NCI-H69 (cell line): ENCODE measurements around the gene TMEM60.
"Not testable (repeated sequence)": the region's sequence is repeated elsewhere in the genome, so short reads cannot be mapped to it uniquely, and the experiment has no call there.

Source experiments
- DNase-seq: peaks from one replicate; lab custom pipeline; 2025; lab: John Stamatoyannopoulos, UW

Gene TMEM60

DNA sequence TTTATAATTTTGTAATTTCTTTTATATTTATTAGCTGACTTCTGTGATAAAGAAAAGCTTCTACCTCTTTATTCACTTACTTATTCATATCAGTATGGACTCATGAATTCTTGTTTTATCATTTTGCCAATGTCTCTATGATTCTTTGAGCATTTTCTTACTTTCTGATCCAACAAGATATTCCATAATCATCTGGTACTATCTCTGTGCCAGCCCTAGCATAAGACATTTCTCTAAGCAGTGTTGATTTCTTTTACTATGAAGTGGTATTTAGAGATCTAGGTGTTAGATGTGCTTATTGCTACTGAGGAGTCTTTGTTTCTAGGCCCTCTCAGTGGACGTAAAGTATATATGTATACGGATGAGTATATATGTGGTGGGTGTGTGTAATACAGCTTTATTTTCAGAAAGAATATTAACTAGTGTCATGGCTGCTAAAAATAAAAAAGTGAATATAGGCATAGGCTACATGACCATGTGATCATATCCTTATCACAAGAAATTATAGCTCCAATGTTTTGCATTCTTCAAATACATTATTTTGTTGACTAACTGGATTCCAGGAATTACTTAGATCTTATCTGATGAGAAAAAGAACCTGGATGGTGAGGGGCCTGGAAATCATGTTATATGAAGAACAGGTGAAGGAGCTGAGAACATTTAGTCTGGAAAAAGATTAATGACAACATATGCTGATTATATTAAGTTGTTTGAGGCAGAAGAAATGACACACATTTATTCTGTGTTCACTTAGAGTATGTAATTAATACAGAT lies 13.5 kb upstream of the TMEM60 start:
- no peak for DNase-seq

DNA sequence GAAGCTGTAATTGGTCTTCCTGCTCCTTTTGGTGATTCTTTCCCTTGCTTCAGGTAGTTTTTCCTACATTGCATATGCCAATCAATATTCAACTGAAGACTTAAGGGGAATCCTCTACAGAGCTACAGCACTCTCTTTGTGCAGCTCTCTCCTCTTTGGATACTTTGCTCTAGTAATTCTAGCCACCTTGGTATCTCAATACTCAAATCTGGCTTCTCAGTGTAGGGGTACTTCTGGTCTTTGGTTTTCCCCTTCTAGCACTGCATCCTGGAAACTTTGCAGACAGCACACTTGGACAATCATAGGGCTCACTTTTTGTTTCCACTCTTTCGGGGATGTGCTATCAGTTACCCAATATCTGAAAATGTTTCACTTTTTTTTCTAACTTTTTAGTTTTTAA lies 10.3 kb upstream of the TMEM60 start:
- DNase-seq, result no peak

GRCh38 chr7:77806425-77806824 lies 8.2 kb upstream of the TMEM60 start:
- DNase-seq, result no peak

- DNase-seq, result no peak
Observed at GRCh38 chr7:77802557-77803405, 4.5 kb upstream of the TMEM60 start.

GRCh38 chr7:77800730-77801129 lies 2.5 kb upstream of the TMEM60 start:
- DNase-seq, result no peak

- DNase-seq, result peak; percentile 26
Observed at GRCh38 chr7:77800158-77800557, 1.9 kb upstream of the TMEM60 start.

DNA sequence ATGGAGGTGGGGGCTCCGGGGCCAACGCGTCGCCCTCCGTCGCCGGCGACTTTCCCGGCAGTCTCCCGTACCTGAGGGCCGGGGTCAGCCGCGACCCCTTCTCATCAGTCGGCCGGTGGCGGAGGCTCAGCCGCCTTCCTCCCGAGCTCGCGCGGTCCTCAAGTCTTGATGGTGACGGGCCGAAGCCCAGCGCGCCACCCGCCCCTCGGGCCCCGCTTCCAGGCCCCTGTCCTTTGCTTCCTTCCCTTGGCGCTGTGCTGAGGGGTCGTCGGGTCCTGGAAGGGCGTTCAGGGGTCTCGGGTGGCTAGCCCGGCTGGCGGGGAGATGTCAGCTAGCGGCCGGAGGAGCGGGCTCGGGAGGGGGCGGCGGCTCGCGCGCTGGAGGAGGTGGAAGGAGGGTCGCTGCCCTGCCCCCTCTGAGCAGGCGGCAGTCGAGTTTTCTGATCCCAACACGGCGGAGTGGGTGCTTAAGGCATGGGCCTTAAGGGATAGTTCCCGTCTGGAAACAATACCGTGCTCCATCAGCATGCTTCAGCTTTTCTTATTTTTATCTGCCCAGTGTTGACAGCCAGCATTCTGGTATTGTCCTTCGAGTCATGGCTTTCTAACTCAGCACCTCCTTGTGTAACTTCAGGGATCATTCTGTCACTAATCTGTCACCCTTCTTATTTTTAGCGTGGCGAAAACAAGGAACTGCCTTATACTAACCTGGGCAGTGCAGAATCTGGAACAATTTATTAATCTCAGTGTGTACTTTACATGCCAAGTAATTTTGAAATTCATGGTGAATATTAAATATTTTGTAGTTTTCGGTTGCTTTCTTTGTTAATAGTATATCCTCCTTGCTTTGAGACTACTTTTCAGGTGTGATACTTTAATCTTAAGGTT lies 1.1 kb upstream of the TMEM60 start:
- peak; percentile 79 for DNase-seq

- DNase-seq, result peak; percentile 87
Observed at GRCh38 chr7:77797734-77798393, 370 bp downstream of the TMEM60 start.

GRCh38 chr7:77796960-77797359 lies 1.3 kb downstream of the TMEM60 start:
- peak; percentile 38 for DNase-seq

DNA sequence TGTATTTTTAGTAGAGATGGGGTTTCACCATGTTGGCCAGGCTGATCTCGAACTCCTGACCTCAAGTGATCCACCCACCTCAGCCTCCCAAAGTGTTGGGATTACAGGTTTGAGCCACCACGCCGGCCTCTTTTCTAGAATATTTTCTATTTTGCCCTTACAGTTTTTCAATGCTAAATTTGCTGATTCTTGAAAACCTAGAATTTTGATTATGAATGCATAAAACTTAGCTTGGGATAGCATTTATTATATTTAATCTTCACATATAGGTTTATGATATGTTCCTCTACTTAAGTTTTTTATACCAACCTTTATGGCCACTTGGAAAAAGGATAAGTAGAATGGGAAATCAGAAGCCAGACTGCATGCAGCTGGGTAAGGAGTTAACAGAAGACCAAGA lies 2.1 kb downstream of the TMEM60 start:
- DNase-seq, result no peak

- no peak for DNase-seq
Observed at GRCh38 chr7:77794000-77794399, 4.2 kb downstream of the TMEM60 start.

DNA sequence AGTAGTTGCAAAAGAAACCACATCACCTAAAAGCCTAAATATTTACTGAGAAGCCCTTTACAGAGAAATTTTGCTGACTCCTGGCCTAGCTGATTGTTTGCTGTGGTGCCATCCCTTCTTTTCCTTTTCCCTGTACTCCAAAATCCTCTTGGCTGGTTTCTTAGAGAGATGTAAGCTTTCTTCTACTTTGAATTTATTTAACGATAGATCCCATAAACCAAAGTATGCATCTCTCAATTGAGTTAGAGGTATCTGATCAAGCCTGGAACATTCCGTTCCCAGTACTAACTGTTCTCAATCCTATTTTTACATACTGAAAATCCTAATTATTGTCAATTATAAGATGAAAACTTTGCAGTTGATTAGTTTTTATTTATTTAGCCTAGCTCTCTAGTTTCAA lies 6.3 kb downstream of the TMEM60 start:
- no peak for DNase-seq

GRCh38 chr7:77791336-77791735 lies 6.9 kb downstream of the TMEM60 start:
- DNase-seq, result peak; percentile 77

- no peak for DNase-seq
Observed at GRCh38 chr7:77788327-77788902, 9.8 kb downstream of the TMEM60 start.

- no peak for DNase-seq
Observed at GRCh38 chr7:77786741-77787140, 11.5 kb downstream of the TMEM60 start.

GRCh38 chr7:77786018-77786417 lies 12.2 kb downstream of the TMEM60 start:
- no peak for DNase-seq

GRCh38 chr7:77784426-77784825 lies 13.8 kb downstream of the TMEM60 start:
- not testable (repeated sequence) for DNase-seq

DNA sequence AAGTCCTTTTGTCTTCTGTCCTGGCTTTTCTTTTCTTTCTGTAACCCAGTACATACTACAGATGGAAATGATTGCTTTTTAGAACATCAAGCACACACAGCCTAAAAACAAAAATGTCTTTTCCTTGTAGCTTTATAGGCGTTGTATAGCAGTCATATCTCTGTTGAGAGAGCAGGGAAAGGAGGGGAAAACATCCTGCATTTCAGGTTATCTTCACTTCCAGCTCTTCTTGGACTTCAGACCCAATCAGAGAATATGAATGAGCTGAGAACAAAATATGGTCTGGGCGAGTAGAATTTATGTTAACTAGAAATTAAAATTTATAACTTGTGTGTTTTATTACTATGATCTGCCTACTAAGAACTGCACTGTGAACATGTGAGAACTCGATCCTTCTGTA lies 14.7 kb downstream of the TMEM60 start:
- DNase-seq, result no peak

GRCh38 chr7:77783111-77783510 lies 15.1 kb downstream of the TMEM60 start:
- no peak for DNase-seq

DNA sequence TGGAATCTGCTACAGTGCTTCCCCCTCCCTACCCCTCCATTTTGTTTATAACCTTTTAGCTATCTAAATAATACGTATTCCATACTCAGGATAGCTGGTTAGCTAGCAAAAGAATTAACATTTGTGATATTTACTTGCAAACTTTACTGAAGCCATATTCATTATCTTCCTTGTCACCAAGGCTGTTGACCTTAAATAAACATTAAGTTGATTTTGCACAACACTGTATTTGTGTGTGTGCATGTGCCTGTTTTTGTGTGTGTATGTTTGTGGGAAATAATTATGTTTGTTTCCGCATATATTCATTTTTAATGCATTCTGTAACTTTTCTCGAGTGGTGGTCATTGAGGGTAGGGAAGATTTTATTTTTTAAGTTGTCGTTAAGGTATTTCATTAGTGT lies 15.9 kb downstream of the TMEM60 start:
- DNase-seq, result no peak

GRCh38 chr7:77778535-77778934 lies 19.7 kb downstream of the TMEM60 start:
- DNase-seq, result no peak
